ENCODE results near the gene TUBB6.

Gene TUBB6

GRCh38 chr18:12307701-12308385 lies at the start of gene TUBB6:
Gene TUBB6 (plus strand): TSS chr18:12308241. CDS start chr18:12308293, 52 bp downstream.
- peak in 1 of 2 experiments; percentile 51 for DNase-seq

- no peak for DNase-seq
Observed at GRCh38 chr18:12258719-12259705, 49.0 kb upstream of the TUBB6 start.

GRCh38 chr18:12262748-12263147 lies 45.3 kb upstream of the TUBB6 start:
- DNase-seq: no peak

- no peak for DNase-seq
Observed at GRCh38 chr18:12264864-12265263, 43.2 kb upstream of the TUBB6 start.

GRCh38 chr18:12271376-12272235 lies 36.4 kb upstream of the TUBB6 start:
- peak; percentile 60 to 81 for DNase-seq

GRCh38 chr18:12274793-12275192 lies 33.2 kb upstream of the TUBB6 start:
- DNase-seq: no peak

- no peak for DNase-seq
Observed at GRCh38 chr18:12276736-12277554, 31.1 kb upstream of the TUBB6 start.

- DNase-seq: no peak
Observed at GRCh38 chr18:12278215-12278671, 29.8 kb upstream of the TUBB6 start.

GRCh38 chr18:12278741-12279682 lies 29.0 kb upstream of the TUBB6 start:
- no peak for DNase-seq

GRCh38 chr18:12279781-12280531 lies 28.1 kb upstream of the TUBB6 start:
- DNase-seq: no peak

GRCh38 chr18:12281861-12282260 lies 26.2 kb upstream of the TUBB6 start:
- DNase-seq: no peak

GRCh38 chr18:12282442-12283039 lies 25.5 kb upstream of the TUBB6 start:
- no peak for DNase-seq

GRCh38 chr18:12283256-12283655 lies 24.8 kb upstream of the TUBB6 start:
- no peak for DNase-seq

GRCh38 chr18:12283666-12284065 lies 24.4 kb upstream of the TUBB6 start:
- DNase-seq: no peak

GRCh38 chr18:12287131-12287681 lies 20.8 kb upstream of the TUBB6 start:
- DNase-seq: no peak

- DNase-seq: no peak
Observed at GRCh38 chr18:12287684-12288402, 20.2 kb upstream of the TUBB6 start.

- no peak for DNase-seq
Observed at GRCh38 chr18:12288403-12288755, 19.7 kb upstream of the TUBB6 start.

- no peak for DNase-seq
Observed at GRCh38 chr18:12290086-12290485, 18.0 kb upstream of the TUBB6 start.

GRCh38 chr18:12291161-12291560 lies 16.9 kb upstream of the TUBB6 start:
- DNase-seq: no peak

Data from NCI-H446 (cell line).